Activated CD4-positive, CD25-positive, alpha-beta regulatory T cell treated with anti-CD3 and anti-CD28 coated beads, Interleukin-2, amount 50 U/mL, for 16 hours (primary cell): ENCODE measurements around the gene ROMO1.
"Not testable (repeated sequence)": the region's sequence is repeated elsewhere in the genome, so short reads cannot be mapped to it uniquely, and the experiment has no call there.

Experiments
- DNase-seq: peaks from one replicate; pipeline ENCODE4 v3.0.0-alpha.2; 2020; ENCODE audit warnings: low read depth, low spot score

Gene ROMO1

DNA sequence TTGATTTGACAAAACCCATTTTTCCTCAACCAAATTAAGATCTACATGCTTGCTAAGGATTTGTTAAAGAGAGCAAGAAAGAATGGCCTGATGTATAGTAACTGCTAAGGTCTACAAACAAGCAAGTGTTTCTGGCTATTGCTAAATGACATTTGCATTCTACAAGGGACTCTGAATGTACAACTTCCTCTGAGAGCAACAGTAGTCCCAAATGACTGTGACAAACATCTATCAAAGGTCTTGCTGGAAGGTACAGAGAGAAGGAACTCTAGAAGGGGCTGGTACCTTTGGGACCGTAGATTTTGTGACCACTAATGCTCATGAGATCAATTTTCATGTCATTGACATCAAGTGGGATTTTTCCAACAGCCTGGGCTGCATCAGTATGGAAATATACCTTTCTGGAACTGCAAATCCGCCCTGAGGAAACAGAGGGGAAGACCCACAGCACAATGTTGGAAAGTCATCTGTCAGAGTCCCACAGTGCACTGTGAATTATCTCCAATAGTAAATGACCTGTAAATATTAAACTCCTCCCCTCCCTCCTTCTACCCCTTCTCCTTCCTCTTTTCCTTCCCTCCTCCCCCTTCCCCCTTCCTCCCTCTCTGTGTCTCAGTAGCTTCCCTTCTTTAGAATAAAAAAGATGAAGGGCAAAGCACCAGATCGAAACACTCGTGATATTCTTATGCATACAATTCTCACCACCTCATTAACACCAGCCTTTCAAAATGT lies 18.6 kb upstream of the ROMO1 start:
- DNase-seq: no peak

DNA sequence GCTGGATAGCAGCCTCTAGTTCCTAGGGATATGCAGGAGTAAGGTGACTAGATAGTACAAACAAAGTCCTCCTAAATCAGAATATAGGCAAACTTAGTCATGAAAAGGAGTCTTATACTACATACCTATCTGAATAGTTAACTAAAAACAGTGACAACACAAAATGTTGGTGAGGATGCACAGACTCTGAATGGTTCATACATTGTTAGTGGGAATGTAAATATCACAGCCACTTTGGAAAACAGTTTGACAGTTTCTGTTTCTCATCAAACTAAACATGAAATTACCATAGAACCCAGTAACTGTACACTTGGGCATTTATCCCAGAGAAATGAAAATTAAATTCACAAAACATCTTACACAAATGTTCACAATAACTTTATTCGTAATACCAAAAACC lies 17.2 kb upstream of the ROMO1 start:
- no peak for DNase-seq

DNA sequence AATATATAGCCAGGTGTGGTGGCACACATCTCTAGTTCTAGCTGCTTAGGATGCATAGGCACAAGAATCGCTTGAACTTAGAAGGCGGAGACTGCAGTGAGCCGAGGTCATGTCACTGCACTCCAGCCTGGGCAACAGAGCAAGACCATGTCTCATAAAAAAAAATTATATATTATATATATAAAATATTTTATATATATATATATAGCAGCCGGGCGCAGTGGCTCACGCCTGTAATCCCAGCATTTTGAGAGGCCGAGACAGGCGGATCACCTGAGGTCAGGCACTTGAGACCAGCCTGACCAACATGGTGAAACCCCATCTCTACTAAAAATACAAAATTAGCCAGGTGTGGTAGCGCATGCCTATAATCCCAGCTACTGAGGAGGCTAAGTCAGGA lies 13.8 kb upstream of the ROMO1 start:
- DNase-seq: not testable (repeated sequence)

DNA sequence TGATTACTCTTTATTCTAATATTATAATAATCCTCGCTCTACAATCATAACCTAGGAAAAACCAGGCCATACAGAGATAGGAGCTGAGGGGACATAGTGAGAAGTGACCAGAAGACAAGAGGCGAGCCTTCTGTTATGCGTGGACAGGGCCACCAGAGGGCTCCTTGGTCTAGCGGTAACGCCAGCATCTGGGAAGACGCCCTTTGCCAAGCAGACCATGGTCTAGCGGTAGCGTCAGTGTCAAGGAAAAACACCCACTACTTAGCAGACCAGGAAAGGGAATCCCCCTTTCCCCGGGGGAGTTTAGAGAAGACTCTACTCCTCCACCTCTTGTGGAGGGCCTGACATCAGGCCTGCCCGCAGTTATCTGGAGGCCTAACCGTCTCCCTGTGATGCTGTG lies 12.3 kb upstream of the ROMO1 start:
- not testable (repeated sequence) for DNase-seq

DNA sequence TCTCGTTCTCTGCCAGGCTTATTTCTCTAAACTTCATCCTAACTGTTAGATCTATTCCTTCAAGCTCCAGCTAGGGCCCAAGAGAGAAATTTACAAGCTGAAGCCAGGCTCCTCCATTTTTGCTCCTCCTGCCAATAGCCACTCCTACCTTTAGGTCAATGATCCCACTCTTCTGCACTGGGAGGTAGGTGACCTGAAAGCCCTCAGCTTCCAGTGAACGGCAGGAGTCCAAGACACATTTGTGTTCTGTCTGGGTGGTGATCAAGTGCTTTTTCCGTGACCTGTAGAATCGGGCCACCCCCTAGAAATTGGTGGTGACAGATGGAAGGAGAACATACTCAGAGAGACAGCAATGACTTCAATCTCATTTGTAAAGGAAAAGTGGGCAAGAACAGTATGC lies 8.9 kb upstream of the ROMO1 start:
- DNase-seq: no peak

DNA sequence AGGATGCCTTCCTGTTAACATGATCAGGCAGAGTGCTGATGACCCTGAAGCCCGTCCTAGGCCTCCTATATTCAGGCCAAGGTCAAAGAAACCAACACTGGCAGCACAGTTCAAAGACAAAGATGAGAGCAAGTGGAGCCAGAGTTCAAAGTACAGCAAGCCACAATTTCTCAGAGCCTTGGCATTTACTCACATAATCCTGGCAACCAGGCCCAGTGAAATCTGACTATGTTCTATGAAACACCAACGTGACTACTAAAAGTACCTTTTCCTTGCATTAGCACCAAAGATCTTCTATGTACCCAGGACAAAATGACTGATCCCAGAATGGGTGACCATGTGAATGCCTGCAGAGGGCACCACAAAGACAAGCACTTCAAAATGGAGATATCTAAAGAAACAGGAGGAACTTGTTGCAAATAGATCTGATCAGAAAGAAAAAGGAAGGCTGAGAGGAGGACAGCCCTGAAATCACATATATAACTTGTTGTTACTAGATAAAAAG lies 3.9 kb upstream of the ROMO1 start:
- no peak for DNase-seq

DNA sequence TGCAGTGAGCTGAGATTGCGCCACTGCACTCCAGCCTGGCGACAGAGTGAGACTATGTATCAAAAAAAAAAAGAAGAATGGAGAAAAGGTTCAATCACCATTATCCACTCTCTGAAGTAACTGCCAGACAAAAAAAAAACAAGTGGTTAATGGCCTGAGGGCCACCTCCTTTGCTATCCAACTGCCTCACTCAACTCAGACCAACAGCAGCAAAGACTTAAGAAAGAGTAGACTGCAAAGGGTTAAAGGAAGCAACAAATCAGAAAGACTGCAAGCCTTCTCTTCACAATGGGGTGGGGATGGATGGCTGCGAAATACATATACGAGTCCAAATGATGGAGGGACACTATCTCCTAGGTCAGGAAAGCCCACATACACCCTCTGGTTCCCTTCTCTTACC lies 3.2 kb upstream of the ROMO1 start:
- DNase-seq: no peak

DNA sequence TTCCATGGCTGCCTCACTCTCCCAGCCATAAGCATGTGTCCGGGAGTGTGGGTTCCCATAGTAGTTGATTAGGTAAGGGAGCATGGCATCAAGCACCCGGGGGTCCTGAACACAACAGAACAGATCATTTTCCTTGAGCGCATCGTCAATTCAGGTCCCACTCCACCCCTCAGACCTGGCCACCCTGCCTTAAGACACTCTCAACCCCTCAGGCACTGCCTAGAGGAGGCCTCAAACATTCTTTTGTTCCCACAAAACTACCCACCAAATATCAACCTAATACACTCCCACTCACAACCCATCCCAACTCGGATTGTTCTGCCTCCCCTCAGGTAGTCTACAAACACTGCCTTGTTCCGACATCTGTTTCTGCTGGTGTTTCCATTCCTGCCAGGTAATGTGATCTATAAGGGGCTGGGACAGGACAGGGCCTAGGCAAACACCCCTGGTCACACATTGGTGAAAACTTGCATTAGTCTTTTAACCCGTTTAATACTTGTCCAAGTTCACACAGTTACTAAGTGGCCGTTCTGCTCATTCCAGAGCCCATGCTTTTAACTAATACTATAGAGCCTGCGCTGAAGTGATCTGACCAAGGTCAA lies 1.4 kb upstream of the ROMO1 start:
- DNase-seq: no peak

DNA sequence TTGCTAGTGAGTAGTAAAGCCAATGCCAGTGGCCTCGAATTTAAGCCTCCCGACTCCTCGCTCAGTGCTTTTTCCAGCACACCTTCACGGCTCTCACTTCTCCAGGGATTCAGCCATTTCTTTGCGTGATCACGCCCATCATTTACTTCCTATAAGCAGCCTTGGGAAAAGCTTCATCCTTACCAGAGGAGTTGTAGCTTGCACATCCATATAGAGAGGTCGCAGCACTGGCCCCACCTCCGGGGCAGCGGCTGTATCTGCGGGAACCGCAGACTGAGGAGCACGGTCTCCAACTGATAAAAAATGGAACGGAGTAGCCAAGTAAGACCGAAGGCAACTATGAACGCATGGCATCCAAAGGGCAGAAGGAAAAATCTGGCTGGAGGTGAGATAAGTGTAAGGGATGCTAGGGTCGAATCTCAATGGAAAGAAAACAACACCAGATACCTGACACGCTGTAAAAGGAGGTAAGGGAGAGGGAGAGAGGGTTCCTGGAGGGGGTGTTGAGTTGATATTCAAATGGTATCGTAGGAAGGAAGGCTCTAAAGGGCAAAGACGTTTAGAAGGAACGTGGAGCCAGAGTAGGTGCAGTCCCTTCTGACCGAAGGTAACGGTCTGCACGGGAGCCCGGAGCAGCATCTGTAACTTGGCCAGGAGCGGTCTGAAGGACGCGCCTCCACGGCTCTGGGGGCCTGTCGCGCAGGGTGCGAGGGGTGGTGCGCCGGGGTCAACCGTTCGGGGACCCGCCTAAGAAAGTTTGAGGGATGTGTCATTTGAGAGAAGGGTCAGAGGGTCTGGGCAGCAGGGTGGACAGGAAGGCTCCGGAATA lies 693 bp upstream of the ROMO1 start:
- no peak for DNase-seq

DNA sequence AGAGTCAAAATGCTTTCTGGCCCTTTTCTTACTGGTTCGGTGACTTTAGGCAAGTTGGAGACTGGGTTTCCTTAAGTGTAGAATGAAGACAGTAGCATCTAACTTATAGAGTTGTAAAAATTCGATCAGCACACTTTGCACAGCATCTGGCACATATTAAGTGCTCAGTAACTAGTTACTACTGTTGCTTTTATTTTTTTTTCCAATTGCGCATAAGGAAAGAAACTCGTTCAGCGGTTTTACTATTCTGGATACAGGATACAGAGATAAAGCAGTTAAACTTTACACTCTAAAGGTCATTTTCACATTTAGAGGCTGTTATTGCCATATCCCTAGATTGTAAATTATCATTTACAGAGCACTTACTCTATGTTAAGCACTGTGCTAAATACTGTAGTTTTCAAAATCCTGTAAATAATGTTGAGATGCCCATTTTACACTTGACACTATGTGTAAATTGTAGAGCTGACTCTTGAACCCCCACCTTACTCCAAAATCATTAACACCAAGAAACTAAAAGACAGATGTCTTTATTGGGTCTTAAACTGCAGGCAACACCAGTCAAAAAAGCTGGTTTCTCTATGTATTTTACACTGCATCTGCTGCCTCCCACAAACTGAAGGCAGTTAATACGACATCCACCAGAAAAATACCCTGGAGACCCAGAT lies 886 bp downstream of the ROMO1 start:
- no peak for DNase-seq

DNA sequence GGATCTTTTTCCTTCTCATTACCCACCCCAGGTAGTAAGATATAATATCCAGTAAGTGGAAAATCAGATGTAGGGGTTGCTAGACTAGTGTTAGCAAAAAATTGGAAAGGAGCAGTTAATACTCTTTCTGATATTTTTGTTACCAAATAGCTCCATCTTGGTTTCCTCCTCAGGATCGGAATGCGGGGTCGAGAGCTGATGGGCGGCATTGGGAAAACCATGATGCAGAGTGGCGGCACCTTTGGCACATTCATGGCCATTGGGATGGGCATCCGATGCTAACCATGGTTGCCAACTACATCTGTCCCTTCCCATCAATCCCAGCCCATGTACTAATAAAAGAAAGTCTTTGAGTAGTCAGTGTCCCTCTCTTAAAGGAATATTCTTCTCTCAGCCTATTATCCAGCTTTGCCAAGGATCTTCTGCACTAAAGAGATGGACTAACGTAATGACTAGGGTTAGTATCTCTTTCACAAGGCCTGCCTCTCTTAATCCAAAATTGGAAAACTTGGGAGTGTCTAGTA lies 1.5 kb downstream of the ROMO1 start:
- no peak for DNase-seq

DNA sequence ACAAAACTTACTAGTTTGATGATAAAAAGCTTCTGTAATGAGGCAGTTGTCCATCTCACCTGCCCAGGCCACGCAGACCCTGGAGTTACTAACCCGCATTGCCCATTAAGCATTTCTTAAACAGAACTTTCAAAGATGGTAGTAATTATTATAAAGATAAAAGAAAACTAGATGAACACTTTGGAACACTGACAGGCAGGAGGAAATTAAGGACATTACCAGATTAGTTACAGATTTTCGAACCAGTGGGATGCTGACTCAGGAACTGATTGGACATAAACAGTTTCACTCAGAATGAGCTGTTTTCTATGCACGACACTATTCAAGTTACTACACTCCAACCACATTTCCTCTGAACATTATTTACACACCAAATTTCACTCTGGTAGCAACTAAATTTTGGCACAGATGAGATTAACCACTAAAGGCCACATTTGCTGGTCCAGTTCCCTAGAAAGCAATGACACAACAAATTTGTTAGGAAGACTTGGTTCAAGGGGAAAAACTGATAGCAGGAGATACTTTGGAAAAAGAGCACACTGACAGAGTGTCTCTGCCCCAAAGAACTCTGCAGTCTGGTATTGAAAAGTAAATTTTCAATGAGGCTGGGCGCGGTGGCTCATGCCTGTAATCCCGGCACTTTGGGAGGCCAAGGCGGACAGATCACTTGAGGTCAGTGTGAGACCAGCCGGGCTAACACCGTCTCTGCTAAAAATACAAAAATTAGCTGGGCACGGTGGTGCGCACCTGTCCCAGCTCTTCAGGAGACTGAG lies 3.0 kb downstream of the ROMO1 start:
- DNase-seq: no peak

DNA sequence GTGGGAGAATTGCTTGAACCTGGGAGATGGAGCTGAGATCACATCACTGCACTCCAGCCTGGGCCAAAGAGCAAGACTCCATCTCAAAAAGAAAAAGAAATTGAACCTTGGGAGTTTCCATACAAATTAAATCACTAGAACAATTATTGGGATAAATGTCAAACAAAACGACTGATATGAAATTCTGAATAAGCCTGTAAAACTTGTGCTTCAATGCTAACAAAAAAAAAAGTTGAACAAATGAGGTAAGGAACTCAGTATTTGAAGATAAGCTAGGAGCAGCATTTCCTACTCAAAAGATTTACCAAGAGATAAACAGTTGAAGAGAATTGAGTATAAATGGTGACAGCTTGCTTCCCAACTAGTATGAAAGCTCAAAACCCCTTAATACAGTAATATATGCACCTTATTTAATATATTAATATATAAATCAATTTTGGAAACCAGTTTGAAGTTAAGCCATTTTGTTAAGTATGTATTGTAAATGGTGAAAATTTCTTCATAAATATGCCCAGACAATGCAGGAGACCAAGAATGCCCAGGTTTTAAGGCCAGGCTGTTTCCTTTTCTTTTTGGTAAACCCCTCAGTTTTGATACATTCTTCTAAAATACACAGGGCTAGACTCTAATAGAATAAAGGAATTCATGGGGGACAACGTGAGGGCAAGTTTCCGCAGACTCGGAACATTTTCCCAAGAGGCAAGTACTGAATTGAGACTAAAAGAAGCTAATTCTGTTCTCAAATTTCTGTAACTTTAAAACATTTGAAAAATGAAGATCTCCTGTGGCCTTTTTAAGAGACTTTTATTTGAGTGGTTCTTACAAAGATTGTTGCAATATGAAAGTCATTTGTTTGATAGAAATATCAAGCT lies 3.9 kb downstream of the ROMO1 start:
- DNase-seq: no peak

DNA sequence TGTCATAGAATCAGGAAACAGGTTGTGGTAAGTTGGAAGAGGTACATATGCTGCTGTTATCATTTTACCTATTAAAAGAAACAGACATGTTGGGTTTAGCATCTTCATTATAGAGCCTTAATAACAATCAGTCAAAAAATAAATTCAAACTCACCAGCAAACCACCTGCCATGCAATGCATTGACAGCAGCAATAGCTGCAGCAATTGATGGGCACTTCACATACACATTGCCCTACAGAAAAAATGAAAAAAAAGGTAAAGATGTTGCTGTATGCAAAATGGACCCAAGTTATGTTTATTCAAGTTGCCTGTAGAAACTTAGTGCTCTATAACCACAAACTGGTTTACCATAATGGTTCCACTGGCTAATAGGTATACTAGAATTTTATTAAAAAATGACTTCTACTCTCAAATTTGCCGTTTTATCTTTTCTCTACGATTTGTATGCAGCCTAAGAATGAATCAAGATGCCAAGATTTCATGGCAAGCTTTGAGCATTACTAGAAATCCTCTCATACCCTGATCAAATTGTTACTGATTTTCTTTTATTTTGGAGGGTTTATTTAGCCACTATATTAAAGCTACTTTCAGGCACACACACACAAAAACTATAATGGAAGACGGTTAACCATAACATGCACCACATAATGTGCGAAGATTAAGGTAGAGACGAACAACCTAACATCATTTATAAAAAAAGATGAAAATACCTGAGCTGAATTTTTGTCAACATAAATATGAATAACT lies 5.5 kb downstream of the ROMO1 start:
- no peak for DNase-seq

DNA sequence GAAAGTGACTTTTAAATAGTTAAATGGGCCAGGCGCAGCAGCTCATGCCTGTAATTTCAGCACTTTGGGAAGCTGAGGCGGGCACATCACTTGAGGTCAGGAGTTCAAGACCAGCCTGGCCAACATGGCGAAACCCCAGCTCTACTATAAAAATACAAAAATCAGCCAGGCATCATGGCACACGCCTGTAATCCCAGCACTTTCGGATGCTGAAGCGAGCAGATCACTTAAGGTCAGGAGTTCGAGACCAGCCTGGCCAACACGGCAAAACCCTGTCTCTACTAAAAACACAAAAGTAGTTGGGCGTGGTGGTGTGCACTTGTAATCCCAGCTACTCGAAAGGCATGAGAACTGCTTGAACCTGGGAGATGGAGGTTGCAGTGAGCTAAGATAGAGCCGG lies 6.7 kb downstream of the ROMO1 start:
- not testable (repeated sequence) for DNase-seq

DNA sequence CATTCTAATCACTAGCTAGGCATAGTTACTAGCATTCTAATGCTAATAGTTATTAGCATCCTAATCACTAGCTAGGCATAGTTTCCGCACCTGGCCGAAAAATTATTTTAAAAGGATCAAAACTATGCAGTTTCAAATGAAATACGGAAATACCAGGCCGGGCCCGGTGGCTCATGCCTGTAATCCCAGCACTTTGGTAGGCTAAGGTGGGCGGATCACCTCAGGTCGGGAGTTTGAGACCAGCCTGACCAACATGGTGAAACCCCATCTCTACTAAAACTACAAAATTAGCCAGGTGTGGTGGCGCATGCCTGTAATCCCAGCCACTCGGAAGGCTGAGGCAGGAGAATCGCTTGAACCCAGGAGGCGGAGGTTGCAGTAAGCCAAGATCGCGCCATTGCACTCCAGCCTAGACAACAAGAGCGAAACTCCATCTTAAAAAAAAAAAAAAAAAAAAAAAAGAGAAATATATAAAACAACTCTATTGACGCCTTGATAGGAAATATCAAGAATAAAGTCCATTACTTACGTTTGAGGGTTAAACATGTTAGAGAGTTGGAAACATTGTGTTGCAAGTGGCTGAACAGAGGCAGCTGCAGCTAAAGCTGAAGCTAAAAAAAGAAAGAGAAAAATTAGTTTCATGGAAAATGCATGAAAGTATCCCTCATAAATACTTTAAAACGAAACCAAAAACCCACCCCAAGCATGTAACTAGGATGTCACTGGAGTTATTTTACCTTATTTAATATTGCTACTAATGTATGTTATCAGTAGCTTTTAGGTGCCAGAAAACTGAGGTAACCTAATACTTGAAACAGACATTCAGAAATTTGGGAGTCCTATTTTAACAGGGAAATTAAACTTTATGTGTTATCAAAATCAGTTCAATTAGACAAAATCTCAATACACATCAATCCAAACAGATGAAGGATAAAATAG lies 7.7 kb downstream of the ROMO1 start:
- not testable (repeated sequence) for DNase-seq

DNA sequence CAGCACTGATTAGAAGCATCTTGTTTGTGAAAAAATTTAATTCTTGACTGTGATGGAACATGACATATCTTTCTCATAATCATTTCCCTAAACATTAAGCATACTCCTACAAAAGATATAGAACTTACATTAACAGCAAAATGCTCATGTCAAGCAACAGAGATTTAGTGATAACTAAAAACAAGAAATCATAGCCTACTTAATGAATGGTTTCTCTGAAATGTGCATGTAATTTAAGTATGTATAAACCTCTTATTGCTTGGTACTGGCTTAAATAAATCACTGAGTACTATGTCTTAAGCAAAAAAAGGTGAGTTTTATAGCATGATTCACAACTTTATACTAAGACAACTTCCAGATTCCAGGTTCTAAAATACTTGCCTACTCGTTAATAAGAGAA lies 9.3 kb downstream of the ROMO1 start:
- DNase-seq: no peak

DNA sequence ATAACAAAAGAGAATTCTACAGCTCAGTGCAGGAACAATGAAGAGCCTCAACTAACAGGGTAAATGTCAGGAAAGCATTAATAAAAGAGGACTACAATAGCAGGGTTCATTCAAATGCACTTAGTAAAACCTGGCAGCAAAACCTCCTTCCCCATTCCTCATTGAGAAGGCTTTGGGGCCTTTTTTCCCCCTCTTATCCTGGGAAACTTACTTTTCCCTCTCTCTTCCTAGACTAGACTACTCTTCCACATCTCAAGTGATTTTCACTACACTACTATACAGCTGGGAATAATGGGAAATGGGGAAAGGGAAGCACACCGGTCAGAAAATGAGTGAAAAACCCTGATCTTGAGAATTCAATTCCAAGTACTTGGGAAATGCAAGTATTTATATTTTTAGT lies 10.1 kb downstream of the ROMO1 start:
- DNase-seq: no peak
